Hematopoietic multipotent progenitor cell treated with erythropoietin and hydrocortisone succinate and interleukin-3 and kit ligand, for 8 days (in vitro differentiated cells): ENCODE results near the gene SLIT3.
A peak's percentile ranks its signal among the peaks of the same experiment; 100 is the strongest.

Source experiments
- DNase-seq: peaks from one replicate; pipeline ENCODE4 v3.0.0-alpha.2; 2015

Gene SLIT3

GRCh38 chr5:169260896-169261569 lies 39.9 kb downstream of the SLIT3 start:
- DNase-seq: no peak

DNA sequence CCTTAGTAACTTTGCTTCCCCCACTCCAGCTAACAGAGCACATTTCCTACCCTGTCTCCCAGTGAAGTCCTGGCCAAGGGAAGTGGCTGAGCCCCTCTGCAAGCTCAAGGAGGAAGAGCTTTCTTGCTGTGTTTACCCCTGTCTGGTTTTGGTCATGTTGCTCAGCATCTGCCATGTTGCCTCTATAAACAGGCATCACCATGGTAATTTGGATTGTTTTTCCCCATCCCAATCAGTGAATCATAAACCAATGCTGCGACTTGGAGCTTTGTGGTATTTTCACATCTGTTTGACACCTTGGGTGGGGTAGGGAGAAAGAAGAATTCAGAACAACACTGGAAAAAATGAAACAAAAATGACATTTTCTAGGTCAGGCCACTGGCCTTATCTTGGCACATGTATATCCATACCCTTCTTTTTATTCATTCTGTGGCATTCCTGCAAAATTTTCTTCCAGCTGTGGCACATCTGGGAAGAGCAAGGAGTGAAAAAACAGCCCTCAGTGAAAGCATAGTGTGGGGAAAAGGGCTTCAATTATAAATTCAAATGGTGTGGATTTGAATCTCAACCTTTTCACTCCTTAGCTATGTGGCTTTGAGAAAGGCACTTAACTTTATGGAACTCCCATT lies 42.5 kb downstream of the SLIT3 start:
- DNase-seq: no peak

DNA sequence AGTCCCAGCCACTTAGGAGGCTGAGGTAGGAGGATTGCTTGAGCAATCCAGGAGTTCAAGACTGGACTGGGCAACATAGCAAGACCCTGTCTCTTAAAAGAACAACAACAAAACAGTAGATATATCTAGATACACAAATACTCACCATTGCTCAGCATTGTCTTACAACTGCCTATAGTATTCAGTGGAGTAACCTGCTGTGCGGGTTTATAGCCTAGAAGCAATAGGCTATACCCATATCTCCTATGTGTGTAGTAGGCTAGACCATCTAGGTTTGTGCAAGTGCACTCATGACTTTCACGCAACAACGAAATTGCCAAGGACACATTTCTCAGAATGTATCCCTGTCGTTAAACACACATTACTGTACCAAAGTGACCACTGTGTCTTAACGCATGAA lies 44.7 kb downstream of the SLIT3 start:
- DNase-seq: no peak

DNA sequence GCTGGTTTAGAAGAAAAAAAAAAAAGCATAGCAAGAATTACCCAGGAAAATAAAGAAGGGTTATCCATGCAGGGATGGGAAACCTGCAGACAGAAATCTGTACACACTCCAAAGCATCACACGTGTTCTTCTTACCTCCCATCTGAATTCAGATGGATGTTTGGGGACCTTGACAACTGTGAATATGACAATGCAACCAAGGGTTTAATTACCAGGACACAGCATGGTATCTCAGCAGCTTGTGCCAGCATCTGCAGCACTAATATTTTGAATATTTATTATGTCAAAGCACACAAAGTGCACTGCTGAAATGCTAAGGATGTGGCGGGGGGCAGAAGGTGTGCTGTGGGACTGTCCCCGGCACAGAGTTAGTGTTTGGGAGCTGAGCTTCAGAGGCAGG lies 47.9 kb downstream of the SLIT3 start:
- DNase-seq: no peak

GRCh38 chr5:169251333-169252084 lies 49.4 kb downstream of the SLIT3 start:
- no peak for DNase-seq

- DNase-seq: no peak
These were observed 50.1 kb downstream of the SLIT3 start for GRCh38 chr5:169250887-169251286.

GRCh38 chr5:169248996-169249395 lies 51.9 kb downstream of the SLIT3 start:
- no peak for DNase-seq

- no peak for DNase-seq
These were observed 52.4 kb downstream of the SLIT3 start for GRCh38 chr5:169248550-169248949.

DNA sequence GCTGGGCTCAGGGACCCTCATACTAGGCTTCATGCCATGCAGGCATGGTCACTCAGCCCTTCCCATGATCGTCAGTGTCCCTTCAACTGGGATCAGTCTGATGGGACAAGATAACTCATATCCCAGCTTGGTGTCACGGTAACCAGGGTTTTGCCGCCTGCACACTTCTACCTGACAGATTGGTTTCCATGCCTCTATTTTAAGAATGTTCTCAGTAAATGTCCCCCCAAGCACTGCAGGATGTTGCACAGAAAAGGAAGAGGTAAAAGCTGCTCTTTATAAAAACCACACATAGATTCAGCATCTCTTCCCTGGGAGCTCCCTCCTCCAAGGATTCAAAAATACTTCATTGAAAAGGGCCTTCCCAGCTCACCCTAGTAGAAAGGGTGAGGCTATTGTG lies 56.1 kb downstream of the SLIT3 start:
- no peak for DNase-seq

DNA sequence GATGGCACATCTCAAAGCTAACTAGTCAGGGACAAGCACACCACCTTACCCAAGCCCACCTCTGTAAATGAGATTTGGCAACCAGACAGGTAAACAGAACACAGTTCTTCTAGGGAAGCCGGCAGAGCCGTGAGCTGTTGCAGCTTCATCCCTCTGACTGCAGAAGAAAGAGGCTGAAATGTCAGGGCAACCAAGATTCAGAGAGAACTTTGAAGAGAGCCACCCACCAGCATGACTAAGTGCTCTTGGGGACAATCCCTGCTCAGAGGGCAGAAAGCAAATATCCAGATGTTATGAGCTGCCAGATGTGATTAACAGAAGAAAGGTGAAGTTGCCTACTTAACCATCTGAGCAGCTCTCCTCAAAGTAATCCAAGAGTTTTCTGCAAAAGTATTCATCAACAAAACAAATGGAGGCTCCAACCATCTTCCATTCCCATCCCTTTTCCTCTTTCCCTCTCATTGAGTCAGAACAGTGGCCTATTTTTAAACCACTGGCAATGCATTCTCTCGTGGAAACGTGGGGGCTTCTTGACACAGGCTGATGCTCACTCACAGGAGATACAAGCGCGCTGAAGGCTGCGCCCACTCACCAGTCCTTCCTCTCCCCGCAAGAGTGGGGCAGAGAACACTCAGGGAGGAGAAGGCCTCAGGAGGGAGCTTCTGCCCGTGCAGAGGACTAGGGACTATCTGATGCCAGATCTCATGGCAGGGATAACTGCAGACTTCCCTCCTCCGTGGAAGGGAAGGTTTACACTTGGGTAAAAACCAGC lies 57.1 kb downstream of the SLIT3 start:
- no peak for DNase-seq

DNA sequence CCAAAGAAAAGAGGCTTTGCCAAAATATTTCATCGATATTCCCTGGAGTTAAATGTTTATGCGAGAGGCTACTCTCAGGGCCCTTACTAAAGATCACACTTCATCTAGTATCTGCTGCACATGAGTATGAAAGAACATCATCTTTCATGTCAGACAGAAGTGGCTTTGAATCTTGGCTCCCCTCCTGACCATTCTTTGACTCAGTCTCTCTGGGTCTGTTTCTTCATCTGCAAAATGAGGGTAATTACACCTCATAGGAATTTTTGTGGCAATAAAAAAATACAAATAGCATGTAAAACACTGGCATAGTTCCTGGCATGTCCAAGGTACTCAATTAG lies 58.1 kb downstream of the SLIT3 start:
- DNase-seq: no peak

DNA sequence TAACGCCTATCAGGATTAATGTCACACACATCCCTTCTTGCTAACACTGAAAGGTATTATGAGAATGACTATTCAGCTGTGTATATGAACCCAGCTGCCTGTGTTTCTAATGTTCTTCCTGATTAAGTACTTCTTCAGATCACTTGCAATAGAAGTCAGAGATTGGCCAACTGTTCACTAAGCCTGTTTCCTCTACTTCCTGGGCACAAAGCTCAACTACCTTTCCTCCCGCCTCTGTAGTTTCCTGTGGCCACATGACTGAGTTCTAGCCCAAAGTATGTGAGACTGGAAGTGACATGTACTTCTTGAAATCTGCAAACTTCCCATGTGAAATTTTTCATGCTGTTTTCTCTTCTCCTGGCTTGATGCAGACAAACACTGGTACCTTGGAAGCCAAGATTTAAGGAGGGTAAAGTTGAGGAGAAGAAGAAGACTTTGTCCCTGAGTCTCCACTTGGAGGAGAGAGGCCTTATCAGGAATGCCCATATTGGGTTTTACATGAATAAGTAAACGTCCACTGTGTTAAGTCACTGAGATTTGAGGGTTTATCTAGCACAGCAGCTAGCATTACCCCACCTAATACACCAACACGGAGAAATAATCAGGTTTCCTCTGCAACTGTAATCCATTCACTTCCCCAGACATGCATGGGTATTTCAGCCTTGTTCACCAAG lies 58.6 kb downstream of the SLIT3 start:
- DNase-seq: peak; percentile 6

- DNase-seq: no peak
These were observed 71.5 kb downstream of the SLIT3 start for GRCh38 chr5:169229342-169229892.

DNA sequence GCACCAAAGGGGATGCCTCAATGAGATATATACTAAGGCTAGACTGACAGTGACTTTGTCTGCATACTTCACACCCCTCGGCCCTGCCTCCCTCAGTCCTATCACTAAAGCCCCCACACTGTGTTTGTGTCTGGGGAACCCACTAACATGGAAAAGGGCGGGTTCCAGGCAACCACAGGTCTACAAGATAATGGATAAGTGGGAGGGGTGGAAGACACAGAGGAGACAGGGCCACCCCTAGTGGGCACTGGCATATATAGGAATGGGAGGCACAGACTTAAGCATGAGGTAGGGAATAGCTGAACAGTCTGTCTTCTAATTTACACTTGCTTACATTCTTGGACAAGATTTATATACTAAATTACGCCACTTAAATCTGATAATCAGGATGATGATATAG lies 74.0 kb downstream of the SLIT3 start:
- DNase-seq: peak; percentile 11

DNA sequence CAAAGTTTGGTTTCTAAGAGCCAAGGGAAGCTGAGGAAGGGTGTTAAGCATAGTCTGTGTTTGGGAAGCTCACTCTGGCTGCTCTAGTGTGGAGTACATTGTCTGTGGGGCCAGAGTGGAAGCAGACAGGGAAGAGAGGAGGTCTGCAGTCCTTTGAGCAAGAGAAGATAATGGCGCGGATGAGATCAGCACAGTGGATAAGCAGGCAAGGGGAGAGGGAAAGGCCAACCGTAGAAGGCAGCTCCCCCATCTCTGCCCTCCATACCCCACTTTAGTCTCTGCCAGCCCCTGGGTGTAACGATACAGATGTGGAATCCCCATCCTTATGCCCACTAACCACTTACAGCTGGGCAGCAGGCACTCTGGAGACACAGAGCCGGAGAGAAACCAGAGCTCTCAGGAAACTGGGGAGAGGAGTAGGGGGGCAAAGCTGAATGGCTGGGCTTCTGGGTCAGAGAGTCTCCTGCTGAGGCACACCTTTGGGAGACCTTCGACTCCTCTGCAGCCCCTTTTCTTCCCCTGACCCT lies 75.0 kb downstream of the SLIT3 start:
- DNase-seq: no peak

DNA sequence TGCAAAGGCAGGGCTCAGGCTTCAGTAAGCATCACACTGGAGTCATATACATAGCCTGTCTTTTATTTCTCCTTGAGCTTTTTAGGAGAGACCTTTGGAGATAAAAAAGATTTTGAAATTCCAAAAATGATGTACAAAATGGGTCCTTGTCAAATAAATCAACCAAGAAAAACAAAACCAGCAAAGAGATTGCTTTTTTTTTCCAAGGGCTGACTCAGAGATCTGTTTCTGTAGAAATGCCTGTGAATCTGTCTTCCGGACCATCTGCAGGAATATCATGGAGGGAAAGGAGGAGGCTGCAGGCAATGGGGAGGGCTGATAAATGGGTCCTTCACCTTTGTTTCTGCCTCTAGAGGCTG lies 77.4 kb downstream of the SLIT3 start:
- DNase-seq: no peak

GRCh38 chr5:169222934-169223594 lies 77.9 kb downstream of the SLIT3 start:
- no peak for DNase-seq

- no peak for DNase-seq
These were observed 79.4 kb downstream of the SLIT3 start for GRCh38 chr5:169221519-169221918.

- DNase-seq: no peak
These were observed 81.0 kb downstream of the SLIT3 start for GRCh38 chr5:169219961-169220360.

- no peak for DNase-seq
These were observed 81.6 kb downstream of the SLIT3 start for GRCh38 chr5:169219351-169219750.

DNA sequence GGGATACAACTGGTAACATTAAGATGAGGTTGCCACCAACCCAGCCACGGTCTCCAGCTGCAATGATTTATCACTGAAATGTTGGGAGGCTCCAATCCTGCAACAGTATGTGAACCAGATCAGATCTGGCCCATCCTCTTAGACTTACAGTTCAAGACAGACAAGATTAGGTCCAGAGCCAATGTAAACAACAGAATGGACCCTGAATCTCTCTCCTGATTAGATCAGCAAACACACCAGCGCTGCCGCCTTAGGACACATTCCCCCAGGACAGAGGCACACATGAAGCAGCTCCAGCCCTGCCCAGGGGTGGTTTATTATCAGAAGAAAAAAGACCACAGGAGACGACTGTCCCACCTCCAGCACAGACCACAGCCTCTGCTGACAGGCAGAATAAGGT lies 82.1 kb downstream of the SLIT3 start:
- no peak for DNase-seq

GRCh38 chr5:169218176-169218575 lies 82.8 kb downstream of the SLIT3 start:
- DNase-seq: no peak
